HG03558 (cell line): ENCODE measurements around the gene C8B.

Source experiments
- ATAC-seq: cut with Tn5 transposase; IDR thresholded peaks from one replicate; pipeline ENCODE4 v1.9.1; 2021; ENCODE audit warnings: moderate number of reproducible peaks; ENCODE audit not compliant: unreplicated experiment; ENCODE audit errors: extremely low read depth

C8B gene

DNA sequence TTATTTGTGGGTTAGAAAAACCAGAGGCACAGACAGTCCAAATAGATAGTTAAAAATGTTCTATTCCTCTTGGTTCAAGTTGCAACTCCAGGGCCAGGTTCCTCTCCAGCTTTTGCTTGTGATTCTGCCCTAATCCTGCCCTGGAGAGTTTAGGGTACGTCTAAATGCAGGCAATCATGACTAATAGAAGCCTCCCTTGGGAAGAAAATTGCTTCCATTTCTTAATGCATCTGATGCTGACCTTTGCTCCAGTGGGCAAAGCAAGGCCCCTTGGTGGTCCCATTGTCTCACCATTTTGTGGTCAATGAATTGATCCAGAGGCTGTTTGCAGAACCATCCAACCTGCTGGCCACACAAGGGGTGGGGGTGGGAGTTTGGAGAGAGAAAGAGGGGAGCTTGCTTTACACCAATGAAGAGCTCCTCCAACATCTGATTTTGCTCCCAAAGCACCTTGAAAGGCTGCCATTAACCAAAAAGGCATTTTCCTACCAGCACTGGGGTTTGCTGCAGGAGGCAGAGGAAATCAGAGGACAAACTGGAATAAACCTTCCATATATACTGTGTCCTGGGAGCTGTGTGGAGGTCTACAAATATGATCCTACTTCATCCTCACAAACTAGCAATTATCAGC is 31.3 kb downstream of the C8B start:
- no peak for ATAC-seq

GRCh38 chr1:56933606-56934005 is 32.2 kb downstream of the C8B start:
- no peak for ATAC-seq

DNA sequence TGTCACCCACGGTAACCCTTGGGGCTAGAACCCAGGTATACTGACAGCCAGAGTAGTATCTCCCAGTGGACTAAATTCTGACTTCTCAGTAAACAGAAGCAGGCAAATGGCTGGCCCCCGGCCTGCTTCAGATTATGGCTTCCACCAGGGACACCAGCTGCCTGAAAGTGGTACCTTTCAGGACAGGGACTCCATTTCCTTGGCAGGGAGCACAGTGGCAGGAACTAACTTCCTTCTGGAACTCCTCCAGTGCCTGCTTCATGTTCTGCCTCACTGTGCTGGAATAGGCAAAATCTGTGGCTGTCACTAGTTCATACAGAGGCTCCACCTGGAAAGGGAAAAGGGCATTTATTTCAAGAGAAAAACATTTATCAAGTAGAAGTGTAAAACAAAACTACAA is 32.7 kb downstream of the C8B start:
- no peak for ATAC-seq

GRCh38 chr1:56931686-56932085 is 34.1 kb downstream of the C8B start:
- ATAC-seq = no peak

DNA sequence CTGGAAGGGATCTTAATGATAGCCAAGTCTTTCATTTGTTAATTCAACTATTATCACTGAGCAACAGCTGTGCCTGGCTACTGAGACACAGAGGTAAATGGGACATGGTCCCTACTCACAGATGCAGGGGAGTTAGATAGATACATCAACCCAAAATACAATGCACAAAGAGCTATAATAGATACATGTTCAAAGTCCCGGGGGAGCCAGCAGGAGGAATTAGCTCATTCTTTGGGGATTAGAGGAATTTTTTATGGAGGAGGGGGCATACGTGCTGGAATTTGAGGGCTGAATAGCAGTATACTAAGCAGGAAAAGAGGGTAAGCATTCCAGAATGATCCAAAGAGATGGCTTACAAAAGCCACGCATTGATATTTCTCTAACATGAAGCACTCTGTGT is 34.6 kb downstream of the C8B start:
- no peak for ATAC-seq

DNA sequence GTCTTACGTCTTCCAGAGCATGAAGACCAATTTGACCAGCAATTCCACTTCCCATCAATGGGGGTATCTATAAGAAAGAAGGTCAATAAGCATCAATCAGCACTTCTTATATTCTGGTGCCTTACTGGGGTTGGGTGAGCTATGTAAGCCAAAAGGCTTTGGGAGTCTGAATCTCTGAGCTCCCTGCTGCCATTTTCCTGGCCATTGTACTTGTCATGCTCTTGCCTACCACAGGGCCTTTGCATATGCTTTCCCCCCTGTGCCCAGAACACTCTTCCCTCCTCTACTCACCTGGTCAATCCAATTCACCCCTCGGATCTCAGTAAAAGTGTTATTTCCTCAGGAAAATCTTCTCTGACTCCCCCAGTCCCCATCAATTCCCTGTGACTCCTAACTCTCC is 36.3 kb downstream of the C8B start:
- no peak for ATAC-seq

- ATAC-seq = no peak
Measured at GRCh38 chr1:56927986-56928385, 37.8 kb downstream of the C8B start.

GRCh38 chr1:56927171-56927570 is 38.6 kb downstream of the C8B start:
- ATAC-seq = no peak

GRCh38 chr1:56925193-56925592 is 40.6 kb downstream of the C8B start:
- ATAC-seq = no peak

GRCh38 chr1:56924116-56924515 is 41.7 kb downstream of the C8B start:
- no peak for ATAC-seq

DNA sequence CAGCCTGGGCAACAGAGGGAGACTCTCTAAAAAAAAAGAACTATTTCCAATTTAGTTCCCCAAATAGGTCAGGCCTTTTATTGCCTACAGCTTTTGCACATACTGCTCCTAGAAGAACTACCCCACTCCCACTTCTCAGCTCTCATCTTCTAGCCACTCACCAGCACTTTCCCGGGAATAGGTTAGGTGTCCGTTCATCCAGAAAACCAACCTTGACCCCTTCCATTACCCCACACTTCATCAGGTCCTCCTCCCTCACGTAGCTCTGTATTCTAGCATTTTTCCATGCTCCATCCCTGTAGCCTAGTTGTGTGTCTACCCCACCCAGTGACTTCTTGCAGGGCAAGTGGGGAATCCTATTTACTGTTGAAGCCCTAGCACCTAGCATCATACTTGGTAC is 42.6 kb downstream of the C8B start:
- ATAC-seq = no peak

DNA sequence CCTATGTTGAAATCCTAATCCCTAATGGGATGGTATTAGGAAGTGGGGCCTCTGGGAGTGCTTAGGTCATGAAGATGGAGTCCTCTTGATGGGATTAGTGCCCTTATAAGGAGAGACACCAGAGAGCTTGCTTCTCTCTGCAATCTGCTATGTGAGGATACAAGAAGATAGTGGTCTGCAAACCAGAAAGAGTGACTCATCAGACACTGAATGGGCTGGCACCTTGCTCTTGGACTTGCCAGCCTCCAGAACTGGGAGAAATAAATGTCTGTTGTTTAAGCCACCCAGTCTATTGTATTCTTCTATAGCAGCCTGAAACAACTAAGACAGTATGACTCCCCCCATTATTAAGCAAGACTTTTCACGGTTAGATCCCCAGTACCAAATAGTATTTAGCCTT is 43.3 kb downstream of the C8B start:
- no peak for ATAC-seq

- no peak for ATAC-seq
Measured at GRCh38 chr1:56922070-56922469, 43.7 kb downstream of the C8B start.

DNA sequence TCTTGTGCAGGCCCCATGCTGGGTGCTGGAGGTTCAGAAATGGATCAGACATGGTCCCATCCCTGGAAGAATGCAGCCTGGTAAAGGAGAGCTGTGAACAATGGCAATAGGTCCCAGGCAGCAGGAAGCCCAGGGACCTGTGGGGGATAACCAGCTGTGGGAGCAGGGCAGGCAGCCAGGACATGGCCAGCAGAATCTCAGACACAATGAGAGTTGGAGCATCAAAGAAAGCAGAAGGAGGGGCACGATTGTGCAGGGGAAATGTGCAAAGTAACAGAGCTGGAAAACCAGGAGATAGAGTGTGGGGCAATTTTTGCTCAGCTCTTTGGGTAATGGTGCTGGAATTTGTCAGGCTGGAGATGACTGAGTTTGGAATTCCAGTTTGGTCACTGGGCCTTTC is 44.3 kb downstream of the C8B start:
- ATAC-seq = no peak

- no peak for ATAC-seq
Measured at GRCh38 chr1:56920591-56921001, 45.2 kb downstream of the C8B start.

- ATAC-seq = no peak
Measured at GRCh38 chr1:56917356-56917755, 48.5 kb downstream of the C8B start.

GRCh38 chr1:56916630-56917029 is 49.2 kb downstream of the C8B start:
- no peak for ATAC-seq

- no peak for ATAC-seq
Measured at GRCh38 chr1:56915960-56916359, 49.9 kb downstream of the C8B start.

- no peak for ATAC-seq
Measured at GRCh38 chr1:56912325-56912724, 53.5 kb downstream of the C8B start.

- no peak for ATAC-seq
Measured at GRCh38 chr1:56911098-56911938, 54.5 kb downstream of the C8B start.

- ATAC-seq = no peak
Measured at GRCh38 chr1:56910441-56910985, 55.3 kb downstream of the C8B start.
